Activated CD8-positive, alpha-beta T cell treated with anti-CD3 and anti-CD28 coated beads for 36 hours (primary cell): ENCODE results near the gene FAM76B. TPM values are rescaled to one million over a fixed set of nuclear protein-coding genes. Genes with fewer than 3 reads are reported as not detected.
A peak's percentile ranks its signal among the peaks of the same experiment; 100 is the strongest.

Source experiments
- ATAC-seq: fragments of 200-7000 bp; cut with Tn5 transposase; one replicate; pipeline ENCODE4 v1.10.0; 2021; ENCODE audit warnings: mild to moderate bottlenecking, moderate library complexity
- CTCF ChIA-PET: fragments of 350-600 bp; sonication (Branson Sonifier 250); formaldehyde crosslinking; loops from one replicate; lab custom pipeline; 2021; ENCODE audit warnings: antibody characterized with exemption; lab: Charles Lee
- POLR2A ChIA-PET: fragments of 350-600 bp; sonication (Branson Sonifier 250); formaldehyde crosslinking; loops from one replicate; lab custom pipeline; 2021; ENCODE audit warnings: antibody characterized with exemption; lab: Charles Lee
- DNase-seq: peaks from one replicate; pipeline ENCODE4 v3.0.0-alpha.2; 2020
- H3K27ac Mint-ChIP-seq: one replicate; pipeline ENCODE4 v1.8.0; 2021; ENCODE audit warnings: mild to moderate bottlenecking, mixed read lengths
- H3K27me3 Mint-ChIP-seq: one replicate; pipeline ENCODE4 v1.8.0; 2021; ENCODE audit warnings: mixed read lengths
- H3K36me3 Mint-ChIP-seq: one replicate; pipeline ENCODE4 v1.8.0; 2021; ENCODE audit warnings: low read depth, mixed read lengths
- H3K4me1 Mint-ChIP-seq: one replicate; pipeline ENCODE4 v1.8.0; 2021; ENCODE audit warnings: low read depth, mixed read lengths
- H3K4me3 Mint-ChIP-seq: one replicate; pipeline ENCODE4 v1.8.0; 2021; ENCODE audit warnings: mild to moderate bottlenecking, moderate library complexity, mixed read lengths
- H3K9me3 Mint-ChIP-seq: one replicate; pipeline ENCODE4 v1.8.0; 2021; ENCODE audit warnings: mixed read lengths
- intact Hi-C: fragments of 100-400 bp; cut with micrococcal nuclease; formaldehyde crosslinking; loops from one replicate; pipeline ENCODE4 v1.10.0; 2022
- total RNA-seq, 2 experiments: library from RNA; stranded (reverse); gene quantifications; one replicate each; pipeline ENCODE4 v1.2.3, GENCODE V29; 2021
- TF ChIP-seq, protein P1 (sequence below): fragments of 200-600 bp; IDR thresholded peaks from one replicate; pipeline ENCODE4 v1.8.0; 2022; ENCODE audit warnings: antibody characterized with exemption, mild to moderate bottlenecking

The FAM76B gene
- total RNA-seq, 2 experiments from 2014 or later, result 45.3 to 46.0 TPM

DNA sequence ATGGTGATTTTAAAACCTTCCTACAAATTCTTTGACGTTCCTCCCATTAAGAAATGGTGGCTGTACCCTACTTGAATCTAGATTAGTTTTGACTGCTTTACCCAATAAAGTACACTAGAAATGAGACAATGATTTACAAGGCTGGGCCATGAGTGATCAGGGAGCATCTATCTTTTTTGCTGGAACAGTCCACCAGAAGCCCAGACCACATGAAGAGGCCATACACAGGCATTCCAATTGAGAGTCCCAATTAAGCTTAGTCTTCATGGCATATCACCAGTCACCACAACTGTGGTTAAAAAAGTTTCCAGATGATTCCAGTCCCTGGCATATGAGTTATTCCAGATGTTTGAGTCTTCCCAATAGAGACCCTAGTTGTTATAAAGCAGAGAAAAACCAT lies 39.5 kb downstream of the FAM76B start:
- no peak overlapping the region for H3K27ac Mint-ChIP-seq
- CTCF ChIA-PET, result interaction anchor here (0.7 to 5.5 kb wide), 4 partner anchors 13 to 598 kb away, joined by 3 to 23 read pairs (median 6); no protein-coding TSS in a partner anchor
- intact Hi-C loops, result no loop called here

DNA sequence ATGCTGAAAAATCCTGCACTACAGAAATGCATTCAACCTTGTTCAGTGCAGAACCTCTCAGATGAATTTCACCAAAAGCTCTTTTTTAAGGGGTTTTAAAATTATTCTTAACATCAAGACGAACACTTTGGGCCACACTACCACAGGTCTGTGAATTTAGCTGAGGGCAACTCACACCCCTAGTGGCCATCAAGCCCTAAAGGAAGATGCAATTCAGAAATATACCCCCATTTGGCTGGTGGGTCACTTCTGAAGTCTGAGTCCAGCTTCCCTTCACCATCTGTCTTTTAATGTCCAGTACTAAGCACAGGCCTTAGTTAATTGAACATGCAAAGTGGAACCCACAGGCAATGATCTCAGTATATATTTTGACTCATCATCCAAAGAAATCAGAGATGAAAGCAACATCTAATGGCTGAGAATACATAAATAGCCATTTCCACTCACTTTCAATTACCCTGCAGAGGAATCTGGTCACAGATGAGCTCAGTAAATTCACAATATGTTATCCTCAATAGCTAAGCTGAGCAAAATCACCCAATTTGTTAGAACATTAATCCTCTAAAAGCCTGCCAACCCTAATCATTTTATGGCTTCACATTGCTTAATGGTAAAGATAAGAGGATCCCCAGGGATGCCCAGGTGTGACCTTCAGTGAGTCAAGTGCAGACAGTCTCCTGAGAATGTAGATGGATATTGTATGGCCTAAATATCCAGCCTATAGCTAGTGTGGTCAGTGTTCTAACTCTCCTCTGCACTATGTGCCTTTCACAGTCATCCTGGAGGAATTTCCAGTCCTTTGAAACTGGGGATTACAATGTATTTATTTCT lies 50.3 kb downstream of the FAM76B start:
- Mint-ChIP-seq H3K27me3 (peaks cover 5% of the 10 kb centered on the region), H3K27ac (no peak overlapping the region), H3K4me1 (no peaks in the 10 kb centered on the region), H3K9me3 (no peaks in the 10 kb centered on the region), H3K36me3 (no peaks in the 10 kb centered on the region), H3K4me3 (no peak overlapping the region)
- intact Hi-C loops, result no loop called here
- TF ChIP-seq, protein P1, sequence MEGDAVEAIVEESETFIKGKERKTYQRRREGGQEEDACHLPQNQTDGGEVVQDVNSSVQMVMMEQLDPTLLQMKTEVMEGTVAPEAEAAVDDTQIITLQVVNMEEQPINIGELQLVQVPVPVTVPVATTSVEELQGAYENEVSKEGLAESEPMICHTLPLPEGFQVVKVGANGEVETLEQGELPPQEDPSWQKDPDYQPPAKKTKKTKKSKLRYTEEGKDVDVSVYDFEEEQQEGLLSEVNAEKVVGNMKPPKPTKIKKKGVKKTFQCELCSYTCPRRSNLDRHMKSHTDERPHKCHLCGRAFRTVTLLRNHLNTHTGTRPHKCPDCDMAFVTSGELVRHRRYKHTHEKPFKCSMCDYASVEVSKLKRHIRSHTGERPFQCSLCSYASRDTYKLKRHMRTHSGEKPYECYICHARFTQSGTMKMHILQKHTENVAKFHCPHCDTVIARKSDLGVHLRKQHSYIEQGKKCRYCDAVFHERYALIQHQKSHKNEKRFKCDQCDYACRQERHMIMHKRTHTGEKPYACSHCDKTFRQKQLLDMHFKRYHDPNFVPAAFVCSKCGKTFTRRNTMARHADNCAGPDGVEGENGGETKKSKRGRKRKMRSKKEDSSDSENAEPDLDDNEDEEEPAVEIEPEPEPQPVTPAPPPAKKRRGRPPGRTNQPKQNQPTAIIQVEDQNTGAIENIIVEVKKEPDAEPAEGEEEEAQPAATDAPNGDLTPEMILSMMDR, result peak; percentile 21
- no peak for DNase-seq
- no peak for ATAC-seq
- CTCF ChIA-PET, result interaction anchor here (0.8 to 2.6 kb wide), 10 partner anchors 9 to 587 kb away, joined by 3 to 11 read pairs (median 4); no protein-coding TSS in a partner anchor
- POLR2A ChIA-PET, result no interaction called here

More for the DNA sequence above, 39.5 kb downstream of the FAM76B start:
- TF ChIP-seq, protein P1, result no peak
- peaks cover 7% of the 10 kb centered on the region for H3K27me3 Mint-ChIP-seq
- H3K36me3 Mint-ChIP-seq, result no peaks in the 10 kb centered on the region
- no peaks in the 10 kb centered on the region for H3K9me3 Mint-ChIP-seq
- no peak overlapping the region for H3K4me3 Mint-ChIP-seq
- POLR2A ChIA-PET, result interaction anchor here (1.1 kb wide), 1 partner anchor 647 kb away, joined by 3 read pairs; no protein-coding TSS in a partner anchor
- ATAC-seq (no peak), DNase-seq (no peak)
- no peaks in the 10 kb centered on the region for H3K4me1 Mint-ChIP-seq

DNA sequence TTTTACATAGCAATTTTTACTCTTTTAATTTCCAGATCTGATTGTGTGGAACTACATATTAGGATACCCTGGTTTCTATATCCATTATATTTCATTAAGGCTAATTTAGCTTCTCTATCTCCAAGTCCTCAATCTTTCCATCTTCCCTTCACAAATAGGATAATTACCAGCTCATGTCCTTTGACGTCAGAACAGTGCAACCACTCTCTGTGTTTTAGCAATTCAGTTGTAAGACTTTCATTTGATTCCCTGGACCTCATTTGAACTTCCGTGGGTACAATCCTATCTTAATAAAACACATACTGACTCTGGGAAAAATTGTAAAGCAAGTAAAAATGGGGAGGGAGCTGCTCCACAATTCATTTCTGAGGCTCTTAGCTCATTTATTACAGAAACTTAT lies 52.8 kb downstream of the FAM76B start:
- intact Hi-C loops, result no loop called here
- DNase-seq, result no peak
- TF ChIP-seq, protein P1, result no peak
- H3K4me3 Mint-ChIP-seq, result no peak overlapping the region
- peaks cover 6% of the 10 kb centered on the region for H3K4me1 Mint-ChIP-seq
- no peak for ATAC-seq
- peaks cover 8% of the 10 kb centered on the region for H3K27me3 Mint-ChIP-seq
- CTCF ChIA-PET, result interaction anchor here (1.6 to 2.6 kb wide), 2 partner anchors 31 to 582 kb away, joined by 4 to 8 read pairs; no protein-coding TSS in a partner anchor
- no peaks in the 10 kb centered on the region for H3K36me3 Mint-ChIP-seq
- no peak overlapping the region for H3K27ac Mint-ChIP-seq
- POLR2A ChIA-PET, result no interaction called here
- H3K9me3 Mint-ChIP-seq, result no peaks in the 10 kb centered on the region

DNA sequence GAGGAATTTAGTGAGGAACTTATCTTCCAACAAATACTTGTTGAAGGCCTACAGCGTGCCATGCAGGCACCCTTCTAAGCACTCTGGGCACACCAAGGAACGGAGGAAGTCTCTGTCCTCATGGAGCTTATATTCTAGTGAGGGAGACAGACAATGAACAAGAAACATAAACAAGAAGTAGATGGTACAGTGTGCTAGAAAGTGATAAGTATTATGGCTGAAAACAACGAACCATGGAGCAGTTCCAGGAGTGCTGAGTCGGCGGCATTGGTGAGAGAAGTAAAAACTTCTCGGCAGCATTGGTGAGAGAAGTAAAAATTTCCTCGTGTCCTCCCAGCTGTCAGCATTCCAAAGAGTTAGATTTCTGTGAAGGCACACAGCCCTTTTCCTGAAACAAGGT lies 53.2 kb downstream of the FAM76B start:
- Mint-ChIP-seq H3K9me3 (no peaks in the 10 kb centered on the region), H3K4me1 (peaks cover 6% of the 10 kb centered on the region), H3K36me3 (no peaks in the 10 kb centered on the region), H3K4me3 (no peak overlapping the region), H3K27me3 (peaks cover 10% of the 10 kb centered on the region), H3K27ac (no peak overlapping the region)
- ChIA-PET CTCF (interaction anchor here (1.2 to 1.6 kb wide), 2 partner anchors 28 to 30 kb away, joined by 4 to 5 read pairs; no protein-coding TSS in a partner anchor), POLR2A (no interaction called here)
- DNase-seq (no peak), ATAC-seq (no peak)
- TF ChIP-seq, protein P1, result no peak
- intact Hi-C loops, result no loop called here
